Left cardiac atrium (tissue), 4 donors: ENCODE results near the gene EYS. TPM values are rescaled to one million over a fixed set of nuclear protein-coding genes. Genes with fewer than 3 reads are reported as not detected.
"Not testable (repeated sequence)": the region's sequence is repeated elsewhere in the genome, so short reads cannot be mapped to it uniquely, and the experiment has no call there.

ENCODE experiments used
- ATAC-seq, 2 donors: fragments of 200-7000 bp; cut with Tn5 transposase; one replicate each; pipeline ENCODE4 v1.9.1; 2020; ENCODE audit warnings: mild to moderate bottlenecking in 2 of 2, moderate library complexity in 2 of 2
- DNase-seq: peaks from one replicate; pipeline ENCODE4 v3.0.0-alpha.2; 2020
- intact Hi-C, 2 donors: fragments of 100-400 bp; cut with DNase I; formaldehyde crosslinking; loops; one replicate each; pipeline versions ENCODE4 v1.14.1 to v1.15.1; 2022 to 2023
- total RNA-seq, 2 donors: library from RNA; stranded (reverse); fragmentation: NEBNext Ultra II Directional; extraction: Animal tissue kit (Norgen Biotek cat#: 25700); gene quantifications; one replicate each; pipeline ENCODE4 v1.2.1, GENCODE V29; 2021
- donor health status: DM: no; HTN: yes; CAD: no.
- donor health status: DM: no; HTN: yes; CAD: no; lungs with severe emphysema.
- donor health status: DM: yes; HTN: yes; CAD: no.
- donor health status: Dilated cardiomyopathy.

Gene EYS
- total RNA-seq, 2 donors from 2014 or later = 0.44 TPM; not detected in 1

GRCh38 chr6:63887002-63887751 lies 1819.8 kb downstream of the EYS start:
- no peak for ATAC-seq
- DNase-seq = no peak
- intact Hi-C loops = no loop called here

GRCh38 chr6:63886341-63886740 lies 1820.7 kb downstream of the EYS start:
- intact Hi-C loops = no loop called here
- ATAC-seq (no peak), DNase-seq (no peak)

DNA sequence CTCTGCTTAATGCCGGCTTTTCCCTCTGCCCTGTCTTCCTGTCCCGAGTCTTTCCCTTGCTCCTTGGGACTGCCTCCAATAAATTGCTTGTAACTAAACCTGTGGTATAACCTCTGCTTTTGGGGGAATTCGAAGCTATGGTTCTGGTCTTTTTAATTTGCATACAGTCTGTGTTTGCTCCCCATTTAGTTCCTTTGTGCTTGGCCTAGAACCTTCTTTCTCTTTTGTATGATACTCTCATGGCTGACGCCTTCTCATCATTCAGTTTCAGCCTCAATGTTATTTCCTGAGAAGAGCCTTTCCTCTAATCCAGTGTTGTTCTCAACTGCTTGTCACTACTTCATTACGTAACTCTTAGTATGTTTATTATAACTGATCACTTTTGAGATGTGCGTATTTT lies 1823.4 kb downstream of the EYS start:
- intact Hi-C loops = no loop called here
- no peak for ATAC-seq
- DNase-seq = no peak

DNA sequence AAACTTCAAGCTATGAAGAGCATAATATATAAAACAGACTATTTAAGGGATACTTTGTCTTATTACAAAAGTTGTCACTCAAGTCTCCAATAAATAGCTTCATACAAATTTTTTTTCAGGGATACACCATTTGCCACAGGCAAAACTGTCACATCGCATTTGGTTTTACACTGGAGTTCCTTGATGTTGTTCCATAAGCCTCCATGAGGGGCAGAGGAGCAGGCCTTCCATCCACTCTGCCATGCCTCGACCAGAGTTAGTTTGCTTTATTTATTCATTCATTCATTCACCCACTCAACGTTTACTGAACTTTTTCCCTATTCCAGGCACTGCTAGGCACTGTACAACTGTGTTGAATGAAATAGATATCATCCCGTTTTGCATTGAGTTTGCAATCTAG lies 1824.8 kb downstream of the EYS start:
- intact Hi-C loops = no loop called here
- DNase-seq (no peak), ATAC-seq (no peak)

GRCh38 chr6:63881791-63882190 lies 1825.2 kb downstream of the EYS start:
- DNase-seq (no peak), ATAC-seq (no peak)
- intact Hi-C loops = no loop called here

GRCh38 chr6:63872233-63872632 lies 1834.8 kb downstream of the EYS start:
- no peak for ATAC-seq
- DNase-seq = no peak
- intact Hi-C loops = no loop called here

GRCh38 chr6:63868351-63868750 lies 1838.7 kb downstream of the EYS start:
- no peak for DNase-seq
- ATAC-seq = no peak
- intact Hi-C loops = no loop called here

GRCh38 chr6:63864671-63865318 lies 1842.2 kb downstream of the EYS start:
- no peak for DNase-seq
- intact Hi-C loops = no loop called here
- ATAC-seq = no peak

DNA sequence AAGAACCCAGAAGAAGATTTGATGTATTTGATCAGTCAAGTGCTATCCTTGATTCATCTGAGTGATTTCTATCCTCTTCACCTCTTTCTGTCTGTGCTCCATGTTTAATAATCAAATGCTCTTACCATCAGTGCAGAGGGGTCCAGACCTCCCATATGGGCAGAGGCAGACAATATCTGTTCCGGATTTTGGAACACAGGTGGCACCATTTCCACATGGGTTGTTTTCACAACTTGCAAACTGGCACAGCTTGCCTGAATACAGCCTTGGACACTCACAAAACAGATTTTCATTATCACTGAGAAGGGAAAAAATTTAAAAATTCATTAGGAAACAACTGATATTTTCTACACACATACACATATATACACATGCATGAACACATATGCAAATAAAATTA lies 1843.0 kb downstream of the EYS start:
- no peak for DNase-seq
- intact Hi-C loops = no loop called here

DNA sequence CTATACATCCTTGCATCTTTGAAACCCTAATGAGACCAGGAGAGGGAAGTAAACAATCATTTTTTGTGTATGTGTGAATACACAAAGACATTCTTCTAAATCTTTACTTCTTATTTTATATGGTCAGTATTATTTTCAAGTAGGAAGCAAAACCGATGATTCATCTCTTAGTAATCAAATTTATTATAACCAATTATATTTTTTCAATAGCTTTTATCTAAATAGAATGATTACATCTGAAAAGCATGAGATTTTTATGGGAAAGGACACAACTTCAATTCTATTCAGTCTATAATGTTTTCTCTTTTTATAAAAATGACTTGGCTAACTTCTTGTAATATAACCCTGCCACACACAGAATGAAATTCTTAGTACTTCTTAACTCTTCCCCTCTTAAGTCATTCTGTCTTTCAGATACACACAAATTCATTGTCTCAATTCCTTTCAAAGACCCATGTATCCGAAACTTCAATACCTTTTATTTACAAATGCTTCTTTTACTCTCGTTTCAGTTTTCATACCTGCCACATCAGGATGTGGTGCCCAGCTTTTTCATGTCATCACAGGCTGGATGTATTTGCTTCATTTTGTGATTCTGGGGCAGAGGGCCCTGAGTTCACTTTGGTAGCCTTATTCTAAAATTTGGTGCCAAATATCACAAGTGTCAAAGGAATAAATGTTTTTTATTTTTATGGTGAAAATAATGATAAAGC lies 1844.4 kb downstream of the EYS start:
- intact Hi-C loops = no loop called here
- DNase-seq = no peak
- ATAC-seq = no peak

More for the DNA sequence above, 1843.0 kb downstream of the EYS start:
- ATAC-seq = no peak

DNA sequence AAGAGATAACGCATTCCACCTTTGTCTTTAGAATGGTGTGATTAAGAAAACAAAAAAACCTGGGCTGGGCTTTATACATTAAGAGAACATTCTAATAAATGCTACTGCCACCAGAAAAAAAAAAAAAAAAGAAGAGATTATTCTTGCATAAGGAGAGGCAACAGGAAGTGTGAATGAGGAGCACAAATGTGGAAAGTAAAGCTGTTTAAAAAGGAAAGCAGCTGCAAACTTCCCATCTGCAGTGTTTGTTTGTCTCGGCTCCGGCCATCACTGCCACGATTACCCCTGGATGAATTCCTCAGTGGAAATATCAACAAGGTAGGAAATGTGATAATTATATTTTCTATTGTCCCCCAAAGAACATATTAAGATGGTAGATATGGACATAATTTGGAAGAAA lies 1847.5 kb downstream of the EYS start:
- DNase-seq (no peak), ATAC-seq (no peak)
- intact Hi-C loops = no loop called here

DNA sequence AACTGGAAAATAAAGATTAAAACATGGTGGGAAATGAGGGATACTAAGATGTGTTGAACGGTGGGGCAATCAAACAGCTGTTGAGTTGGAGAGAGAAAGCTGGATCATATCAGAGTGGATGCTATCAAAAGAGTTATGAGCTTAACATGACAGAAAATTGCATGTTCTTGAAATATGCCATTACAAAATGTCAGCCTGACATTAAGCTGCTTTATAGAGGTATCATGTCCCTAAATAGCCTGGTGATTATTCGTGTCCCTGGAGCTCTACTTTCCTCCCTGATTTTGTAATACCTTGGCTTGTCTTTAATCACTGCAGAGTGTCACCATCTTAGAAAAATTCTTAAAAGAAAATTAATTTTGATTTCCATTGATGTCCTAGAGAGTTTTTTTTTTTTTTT lies 1848.3 kb downstream of the EYS start:
- intact Hi-C loops = no loop called here
- ATAC-seq (no peak), DNase-seq (no peak)

GRCh38 chr6:63856271-63856670 lies 1850.8 kb downstream of the EYS start:
- no peak for ATAC-seq
- DNase-seq = no peak
- intact Hi-C loops = no loop called here

- intact Hi-C loops = no loop called here
- ATAC-seq (no peak), DNase-seq (no peak)
Observed at GRCh38 chr6:63844287-63844686, 1862.7 kb downstream of the EYS start.

GRCh38 chr6:63839485-63839884 lies 1867.5 kb downstream of the EYS start:
- DNase-seq (no peak), ATAC-seq (no peak)
- intact Hi-C loops = no loop called here

GRCh38 chr6:63828678-63829077 lies 1878.3 kb downstream of the EYS start:
- intact Hi-C loops, ATAC-seq, DNase-seq: not testable (repeated sequence)

GRCh38 chr6:63824722-63825121 lies 1882.3 kb downstream of the EYS start:
- no peak for ATAC-seq
- DNase-seq = no peak
- intact Hi-C loops = no loop called here

GRCh38 chr6:63821442-63821841 lies 1885.6 kb downstream of the EYS start:
- intact Hi-C loops = no loop called here

GRCh38 chr6:63819831-63820230 lies 1887.2 kb downstream of the EYS start:
- intact Hi-C loops = no loop called here
- ATAC-seq = no peak

More at GRCh38 chr6:63821442-63821841, 1885.6 kb downstream of the EYS start:
- ATAC-seq (no peak), DNase-seq (no peak)

GRCh38 chr6:63817492-63818050 lies 1889.5 kb downstream of the EYS start:
- ATAC-seq (no peak), DNase-seq (no peak)
- intact Hi-C loops = no loop called here

More at GRCh38 chr6:63819831-63820230, 1887.2 kb downstream of the EYS start:
- no peak for DNase-seq
